ENCODE data around the gene ZNF609. TPM values are rescaled to one million over a fixed set of nuclear protein-coding genes. Genes with fewer than 3 reads are reported as not detected.
"Not testable (repeated sequence)": the region's sequence is repeated elsewhere in the genome, so short reads cannot be mapped to it uniquely, and the experiment has no call there.

Gene ZNF609
- polyA plus RNA-seq, 1 donor: 14.9 TPM

- no peak for DNase-seq (ENCODE audit: low read depth)
Measured at GRCh38 chr15:64622410-64623260, 162.3 kb downstream of the ZNF609 start.

GRCh38 chr15:64623347-64623996 is 163.1 kb downstream of the ZNF609 start:
- no peak for DNase-seq (ENCODE audit: low read depth)

GRCh38 chr15:64624242-64624641 is 163.9 kb downstream of the ZNF609 start:
- no peak for DNase-seq (ENCODE audit: low read depth)

- DNase-seq (ENCODE audit: low read depth): no peak
Measured at GRCh38 chr15:64629063-64629462, 168.7 kb downstream of the ZNF609 start.

- no peak for DNase-seq (ENCODE audit: low read depth)
Measured at GRCh38 chr15:64630396-64631107, 170.2 kb downstream of the ZNF609 start.

GRCh38 chr15:64632639-64633038 is 172.3 kb downstream of the ZNF609 start:
- not testable (repeated sequence) for DNase-seq (ENCODE audit: low read depth)

GRCh38 chr15:64633332-64633731 is 173.0 kb downstream of the ZNF609 start:
- no peak for DNase-seq (ENCODE audit: low read depth)

GRCh38 chr15:64634027-64634426 is 173.6 kb downstream of the ZNF609 start:
- DNase-seq (ENCODE audit: low read depth): no peak

GRCh38 chr15:64634576-64635498 is 174.5 kb downstream of the ZNF609 start:
- DNase-seq (ENCODE audit: low read depth): no peak

GRCh38 chr15:64635499-64636495 is 175.4 kb downstream of the ZNF609 start:
- DNase-seq (ENCODE audit: low read depth): no peak

- DNase-seq (ENCODE audit: low read depth): no peak
Measured at GRCh38 chr15:64636556-64636955, 176.2 kb downstream of the ZNF609 start.

GRCh38 chr15:64637412-64637811 is 177.0 kb downstream of the ZNF609 start:
- DNase-seq (ENCODE audit: low read depth): no peak

GRCh38 chr15:64639744-64640143 is 179.4 kb downstream of the ZNF609 start:
- DNase-seq (ENCODE audit: low read depth): not testable (repeated sequence)

GRCh38 chr15:64640146-64640871 is 179.9 kb downstream of the ZNF609 start:
- no peak for DNase-seq (ENCODE audit: low read depth)

GRCh38 chr15:64642875-64643274 is 182.5 kb downstream of the ZNF609 start:
- DNase-seq (ENCODE audit: low read depth): no peak

- no peak for DNase-seq (ENCODE audit: low read depth)
Measured at GRCh38 chr15:64643685-64644084, 183.3 kb downstream of the ZNF609 start.

- DNase-seq (ENCODE audit: low read depth): not testable (repeated sequence)
Measured at GRCh38 chr15:64644811-64645210, 184.4 kb downstream of the ZNF609 start.

- no peak for DNase-seq (ENCODE audit: low read depth)
Measured at GRCh38 chr15:64645995-64646394, 185.6 kb downstream of the ZNF609 start.

GRCh38 chr15:64647367-64647766 is 187.0 kb downstream of the ZNF609 start:
- DNase-seq (ENCODE audit: low read depth): no peak
